Ovary (tissue), 3 donors: Measurements from ENCODE around the gene NOS1.

Experiments used
- EP300 ChIP-seq: sonication (generic); formaldehyde crosslinking; IDR thresholded peaks from one replicate; pipeline ENCODE4 v1.6.1; 2017; ENCODE audit warnings: antibody characterized with exemption
- TF ChIP-seq, protein P1 (sequence below), 3 donors: fragments of 450-650 bp in 2 of 3; fragments of 200-600 bp in 1 of 3; IDR thresholded peaks; one replicate each; pipeline versions ENCODE4 v1.5.1 to v1.8.0; 2016 to 2022; ENCODE audit warnings: antibody characterized with exemption in 3 of 3, mild to moderate bottlenecking in 1 of 3
- donor health status: DM: no; HTN: no; CAD: no.

DNA sequence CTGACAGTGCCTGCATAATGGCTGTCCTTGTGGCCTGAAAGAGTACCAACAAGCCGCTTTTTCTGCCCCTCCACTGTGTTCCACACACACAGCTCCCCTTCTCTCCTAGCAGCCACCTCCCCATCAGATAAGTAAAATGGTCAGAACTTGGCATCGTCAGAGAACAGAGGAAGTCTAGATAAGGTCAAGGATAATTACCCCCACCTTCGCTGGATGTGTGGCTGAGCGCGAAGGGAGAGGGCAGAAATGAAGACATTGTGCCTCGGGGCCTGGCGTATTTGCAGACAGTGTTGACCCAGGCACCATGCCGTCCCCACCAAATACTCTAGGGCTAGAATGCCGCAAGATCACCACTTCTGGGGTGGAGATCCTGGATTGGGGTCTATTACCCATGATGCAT, 201.8 kb downstream of the NOS1 start:
- TF ChIP-seq, protein P1, sequence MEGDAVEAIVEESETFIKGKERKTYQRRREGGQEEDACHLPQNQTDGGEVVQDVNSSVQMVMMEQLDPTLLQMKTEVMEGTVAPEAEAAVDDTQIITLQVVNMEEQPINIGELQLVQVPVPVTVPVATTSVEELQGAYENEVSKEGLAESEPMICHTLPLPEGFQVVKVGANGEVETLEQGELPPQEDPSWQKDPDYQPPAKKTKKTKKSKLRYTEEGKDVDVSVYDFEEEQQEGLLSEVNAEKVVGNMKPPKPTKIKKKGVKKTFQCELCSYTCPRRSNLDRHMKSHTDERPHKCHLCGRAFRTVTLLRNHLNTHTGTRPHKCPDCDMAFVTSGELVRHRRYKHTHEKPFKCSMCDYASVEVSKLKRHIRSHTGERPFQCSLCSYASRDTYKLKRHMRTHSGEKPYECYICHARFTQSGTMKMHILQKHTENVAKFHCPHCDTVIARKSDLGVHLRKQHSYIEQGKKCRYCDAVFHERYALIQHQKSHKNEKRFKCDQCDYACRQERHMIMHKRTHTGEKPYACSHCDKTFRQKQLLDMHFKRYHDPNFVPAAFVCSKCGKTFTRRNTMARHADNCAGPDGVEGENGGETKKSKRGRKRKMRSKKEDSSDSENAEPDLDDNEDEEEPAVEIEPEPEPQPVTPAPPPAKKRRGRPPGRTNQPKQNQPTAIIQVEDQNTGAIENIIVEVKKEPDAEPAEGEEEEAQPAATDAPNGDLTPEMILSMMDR (IDR thresholded peaks at IDR 0.05) = no peak
- no peak for TF ChIP-seq EP300
